SU-DHL-6 (cell line): ENCODE results near the gene BAHCC1.

ENCODE experiments used
- H2AFZ ChIP-seq: fragments of 200-600 bp; sonication (generic); 2 replicates; pipeline ENCODE4 v1.6.1; 2014; ENCODE audit warnings: low read depth, mild to moderate bottlenecking, moderate library complexity, mixed read lengths, antibody characterized with exemption, low read length; ENCODE audit not compliant: severe bottlenecking
- H3F3A ChIP-seq: fragments of 200-600 bp; shearing (Covaris generic); 2 replicates; pipeline ENCODE4 v1.6.0; 2016; ENCODE audit warnings: antibody characterized with exemption, mild to moderate bottlenecking; ENCODE audit not compliant: insufficient read depth
- H3K27ac ChIP-seq: fragments of 200-600 bp; sonication (generic); 2 replicates; pipeline ENCODE4 v1.5.1; 2016; ENCODE audit warnings: low read depth, mild to moderate bottlenecking, low read length, moderate library complexity, mixed read lengths
- H3K27me3 ChIP-seq: fragments of 200-600 bp; sonication (generic), shearing (Covaris generic); 2 replicates; pipeline ENCODE4 v1.6.0; 2014; ENCODE audit warnings: mild to moderate bottlenecking, low read length
- H3K36me3 ChIP-seq: fragments of 200-600 bp; sonication (generic); 2 replicates; pipeline ENCODE4 v1.6.1; 2014; ENCODE audit warnings: mild to moderate bottlenecking, low read length, mixed read lengths
- H3K4me2 ChIP-seq: fragments of 300-600, 200-600 bp; shearing (Covaris generic), sonication (generic); 2 replicates; pipeline ENCODE4 v1.6.0; 2014; ENCODE audit warnings: low read length, low read depth, mild to moderate bottlenecking; ENCODE audit not compliant: poor library complexity, severe bottlenecking
- H3K4me3 ChIP-seq: fragments of 200-600 bp; sonication (generic); 2 replicates; pipeline ENCODE4 v1.5.1; 2014; ENCODE audit warnings: antibody characterized with exemption, low read length, mild to moderate bottlenecking, mixed read lengths; ENCODE audit not compliant: insufficient read depth, poor library complexity, severe bottlenecking
- H3K79me2 ChIP-seq: fragments of 200-600 bp; sonication (generic); 2 replicates; pipeline ENCODE4 v1.6.1; 2014; ENCODE audit warnings: mild to moderate bottlenecking, low read length, moderate library complexity; ENCODE audit not compliant: insufficient read depth
- H3K9ac ChIP-seq: fragments of 200-600 bp; sonication (generic); 2 replicates; pipeline ENCODE4 v1.7.0; 2014; ENCODE audit warnings: mild to moderate bottlenecking, low read length
- H3K9me2 ChIP-seq: fragments of 200-600 bp; sonication (generic); replicated peaks from 2 replicates; pipeline ENCODE4 v1.6.1; 2014; ENCODE audit warnings: low read length; ENCODE audit not compliant: insufficient read depth
- H3K9me3 ChIP-seq: fragments of 200-600 bp; sonication (generic); 2 replicates; pipeline ENCODE4 v1.6.1; 2014; ENCODE audit warnings: low read length, mixed read lengths; ENCODE audit not compliant: insufficient read depth
- H4K20me1 ChIP-seq: fragments of 200-600 bp; sonication (generic); 2 replicates; pipeline ENCODE4 v1.6.1; 2014; ENCODE audit warnings: low read depth, mild to moderate bottlenecking, antibody characterized with exemption, low read length, moderate library complexity, mixed read lengths
- EZH2phosphoT487 ChIP-seq: fragments of 200-600 bp; sonication (generic), shearing (Covaris generic); conservative IDR thresholded peaks from 2 replicates; pipeline ENCODE4 v1.6.1; 2018; ENCODE audit warnings: mild to moderate bottlenecking, antibody characterized with exemption, low read length, moderate library complexity, mixed read lengths
- TF ChIP-seq, protein P1 (sequence below): fragments of 200-600 bp; sonication (generic); IDR thresholded peaks from one replicate; pipeline ENCODE4 v1.5.1; 2017; ENCODE audit warnings: antibody characterized with exemption, mild to moderate bottlenecking, low read length, moderate library complexity; ENCODE audit not compliant: insufficient read depth, poor library complexity, severe bottlenecking

The BAHCC1 gene

DNA sequence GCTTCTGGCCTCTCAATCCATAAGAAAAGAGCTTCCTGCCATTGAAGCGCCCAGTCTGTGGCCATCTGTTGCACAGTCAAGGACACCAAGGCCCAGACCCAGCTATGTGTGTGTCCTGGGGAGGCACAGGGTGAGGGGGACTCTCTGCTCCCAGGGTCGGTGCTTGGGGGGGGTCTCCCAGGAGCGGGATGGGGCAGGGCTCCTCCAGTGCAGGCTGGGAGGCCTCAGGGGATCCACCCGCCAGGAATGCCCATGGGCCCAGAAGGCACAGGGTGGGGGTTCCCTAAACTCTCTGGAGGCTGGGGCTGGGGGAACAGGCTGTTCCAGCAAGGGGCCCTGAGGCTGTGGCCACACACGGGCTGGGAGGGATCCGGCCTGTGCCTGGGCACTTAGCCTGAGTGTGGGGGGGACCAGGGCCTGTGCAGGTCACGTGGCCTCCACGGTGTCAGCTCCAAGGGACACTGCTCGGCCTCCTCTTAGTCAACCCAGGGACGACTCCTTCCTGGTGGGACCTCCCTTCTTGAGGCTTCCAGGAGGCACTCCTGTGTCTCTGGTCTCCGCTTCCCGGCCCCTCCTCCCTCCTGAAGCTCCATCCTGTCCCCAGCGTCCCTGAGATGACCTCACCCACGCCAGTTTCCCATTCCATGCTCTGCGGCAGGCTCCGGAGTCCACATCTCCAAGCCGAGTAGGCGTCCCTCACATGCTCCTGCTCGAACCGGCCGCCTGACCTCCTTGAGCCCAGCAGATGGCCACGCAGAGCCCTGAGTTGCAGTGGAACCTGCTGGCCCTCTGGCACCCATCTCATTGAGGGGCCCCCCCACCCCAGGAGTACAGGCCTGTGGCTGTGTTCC is 23.1 kb upstream of the BAHCC1 start:
- Histone ChIP-seq H2AFZ (no peak overlapping the region), H3K36me3 (no peaks in the 10 kb centered on the region), H3K9me3 (no peaks in the 10 kb centered on the region), H3K27me3 (no peaks in the 10 kb centered on the region), H3K27ac (no peak overlapping the region), H3K9ac (no peak overlapping the region), H3K4me2 (no peak overlapping the region), H3K9me2 (no peaks in the 10 kb centered on the region), H4K20me1 (no peaks in the 10 kb centered on the region), H3K79me2 (no peaks in the 10 kb centered on the region), H3K4me3 (no peak overlapping the region), H3F3A (no peaks in the 10 kb centered on the region)
- TF ChIP-seq EZH2phosphoT487, result no peak
- TF ChIP-seq, protein P1, sequence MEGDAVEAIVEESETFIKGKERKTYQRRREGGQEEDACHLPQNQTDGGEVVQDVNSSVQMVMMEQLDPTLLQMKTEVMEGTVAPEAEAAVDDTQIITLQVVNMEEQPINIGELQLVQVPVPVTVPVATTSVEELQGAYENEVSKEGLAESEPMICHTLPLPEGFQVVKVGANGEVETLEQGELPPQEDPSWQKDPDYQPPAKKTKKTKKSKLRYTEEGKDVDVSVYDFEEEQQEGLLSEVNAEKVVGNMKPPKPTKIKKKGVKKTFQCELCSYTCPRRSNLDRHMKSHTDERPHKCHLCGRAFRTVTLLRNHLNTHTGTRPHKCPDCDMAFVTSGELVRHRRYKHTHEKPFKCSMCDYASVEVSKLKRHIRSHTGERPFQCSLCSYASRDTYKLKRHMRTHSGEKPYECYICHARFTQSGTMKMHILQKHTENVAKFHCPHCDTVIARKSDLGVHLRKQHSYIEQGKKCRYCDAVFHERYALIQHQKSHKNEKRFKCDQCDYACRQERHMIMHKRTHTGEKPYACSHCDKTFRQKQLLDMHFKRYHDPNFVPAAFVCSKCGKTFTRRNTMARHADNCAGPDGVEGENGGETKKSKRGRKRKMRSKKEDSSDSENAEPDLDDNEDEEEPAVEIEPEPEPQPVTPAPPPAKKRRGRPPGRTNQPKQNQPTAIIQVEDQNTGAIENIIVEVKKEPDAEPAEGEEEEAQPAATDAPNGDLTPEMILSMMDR, result no peak

DNA sequence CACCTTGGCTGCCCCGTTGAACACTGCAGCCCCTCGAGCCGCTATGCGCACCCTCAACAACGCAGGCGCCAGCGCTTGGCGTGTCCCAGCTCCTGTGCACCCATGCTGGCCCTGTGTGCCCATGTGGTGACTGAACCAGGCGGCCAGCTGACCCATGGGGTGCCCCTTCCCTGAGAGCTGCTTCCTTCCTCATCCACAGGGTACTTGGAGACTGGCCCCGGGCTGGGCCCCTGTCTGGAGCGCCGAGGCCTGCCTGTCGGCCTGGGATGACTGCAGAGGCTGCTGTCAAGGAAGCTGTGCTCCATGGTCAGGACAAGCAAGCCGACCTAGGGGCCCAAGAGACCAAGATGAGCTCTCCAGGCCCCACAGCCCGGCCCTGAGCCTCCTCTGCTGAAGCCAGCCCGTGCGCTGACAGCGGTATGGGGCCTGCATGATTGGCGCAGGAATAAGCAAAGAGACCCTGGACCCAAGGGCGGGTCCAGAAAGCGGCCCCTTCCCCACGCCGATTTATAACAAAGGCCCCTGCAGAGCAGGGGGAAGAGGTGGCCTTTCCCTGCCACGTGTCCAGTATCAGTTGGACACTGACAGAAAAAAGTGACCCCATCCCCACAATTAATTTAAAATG is 21.6 kb upstream of the BAHCC1 start:
- H3K79me2 ChIP-seq, result no peaks in the 10 kb centered on the region
- H3K4me2 ChIP-seq, result no peak overlapping the region
- no peaks in the 10 kb centered on the region for H4K20me1 ChIP-seq
- no peaks in the 10 kb centered on the region for H3K9me2 ChIP-seq
- no peaks in the 10 kb centered on the region for H3K9me3 ChIP-seq
- no peak for TF ChIP-seq EZH2phosphoT487
- TF ChIP-seq, protein P1, result no peak
- H3K27ac ChIP-seq, result no peak overlapping the region
- no peaks in the 10 kb centered on the region for H3F3A ChIP-seq
- H2AFZ ChIP-seq, result no peak overlapping the region
- H3K36me3 ChIP-seq, result no peaks in the 10 kb centered on the region
- H3K9ac ChIP-seq, result no peak overlapping the region
- H3K27me3 ChIP-seq, result no peaks in the 10 kb centered on the region
- no peak overlapping the region for H3K4me3 ChIP-seq

GRCh38 chr17:81374890-81375289 is 20.4 kb upstream of the BAHCC1 start:
- no peaks in the 10 kb centered on the region for H3K27me3 ChIP-seq
- no peak overlapping the region for H3K4me2 ChIP-seq
- no peak overlapping the region for H3K4me3 ChIP-seq
- TF ChIP-seq, protein P1, result no peak
- no peak for TF ChIP-seq EZH2phosphoT487
- H3K79me2 ChIP-seq, result no peaks in the 10 kb centered on the region
- H3K9ac ChIP-seq, result no peak overlapping the region
- no peaks in the 10 kb centered on the region for H3K36me3 ChIP-seq
- no peaks in the 10 kb centered on the region for H4K20me1 ChIP-seq
- H3K9me2 ChIP-seq, result no peaks in the 10 kb centered on the region
- no peaks in the 10 kb centered on the region for H3K9me3 ChIP-seq
- no peak overlapping the region for H2AFZ ChIP-seq
- H3F3A ChIP-seq, result no peaks in the 10 kb centered on the region
- H3K27ac ChIP-seq, result no peak overlapping the region
